Trophoblast cell (in vitro differentiated cells and primary cell): ENCODE measurements around the gene RASA3.
A peak's percentile ranks its signal among the peaks of the same experiment; 100 is the strongest.
"Not testable (repeated sequence)": the region's sequence is repeated elsewhere in the genome, so short reads cannot be mapped to it uniquely, and the experiment has no call there.

Source experiments
- DNase-seq, 2 donors: peaks; one replicate each; pipeline ENCODE4 v3.0.0-alpha.2; 2016
- H2AFZ ChIP-seq: 2 replicates; pipeline ENCODE4 v1.6.1; 2013; ENCODE audit warnings: low read length, moderate library complexity, mild to moderate bottlenecking; ENCODE audit not compliant: insufficient read depth, poor library complexity
- H2AK5ac ChIP-seq: 2 replicates; pipeline ENCODE4 v1.6.1; 2013; ENCODE audit warnings: mild to moderate bottlenecking, low read length
- H2BK120ac ChIP-seq: 2 replicates; pipeline ENCODE4 v1.6.1; 2013; ENCODE audit warnings: low read length, mild to moderate bottlenecking, moderate library complexity; ENCODE audit not compliant: insufficient read depth, poor library complexity
- H2BK12ac ChIP-seq: 2 replicates; pipeline ENCODE4 v1.6.1; 2013; ENCODE audit warnings: mild to moderate bottlenecking, low read length, moderate library complexity
- H2BK5ac ChIP-seq: 2 replicates; pipeline ENCODE4 v1.6.1; 2013; ENCODE audit warnings: low read length, low read depth, moderate library complexity, mild to moderate bottlenecking; ENCODE audit not compliant: poor library complexity
- H3K14ac ChIP-seq: 2 replicates; pipeline ENCODE4 v1.6.1; 2013; ENCODE audit warnings: mild to moderate bottlenecking, low read length
- H3K18ac ChIP-seq: 2 replicates; pipeline ENCODE4 v1.6.1; 2013; ENCODE audit warnings: mild to moderate bottlenecking, low read length
- H3K23ac ChIP-seq: 2 replicates; pipeline ENCODE4 v1.6.1; 2013; ENCODE audit warnings: low read length
- H3K27ac ChIP-seq: 2 replicates; pipeline ENCODE4 v1.5.1; 2013; ENCODE audit warnings: low read depth, mild to moderate bottlenecking, inconsistent platforms, low read length, moderate library complexity
- H3K27me3 ChIP-seq: 2 replicates; pipeline ENCODE4 v1.6.1; 2013; ENCODE audit warnings: inconsistent platforms, mild to moderate bottlenecking, low read length, moderate library complexity; ENCODE audit not compliant: insufficient read depth
- H3K36me3 ChIP-seq, 2 experiments: 1 replicate in 1 of 2; 2 replicates in 1 of 2; pipeline ENCODE4 v1.6.1; 2013; ENCODE audit warnings: low read length in 2 of 2, mild to moderate bottlenecking in 2 of 2, moderate library complexity in 1 of 2; ENCODE audit not compliant: insufficient read depth in 2 of 2, control insufficient read depth in 1 of 2
- H3K4ac ChIP-seq: 2 replicates; pipeline ENCODE4 v1.6.1; 2013; ENCODE audit warnings: low read depth, mild to moderate bottlenecking, low read length, moderate library complexity
- H3K4me1 ChIP-seq, 2 experiments: 1 replicate in 1 of 2; 2 replicates in 1 of 2; pipeline ENCODE4 v1.6.1; 2013; ENCODE audit warnings: low read length in 2 of 2, mild to moderate bottlenecking in 2 of 2, moderate library complexity in 1 of 2; ENCODE audit not compliant: insufficient read depth in 2 of 2, control insufficient read depth in 1 of 2
- H3K4me2 ChIP-seq: 2 replicates; pipeline ENCODE4 v1.6.1; 2013; ENCODE audit warnings: inconsistent platforms, mild to moderate bottlenecking, low read length, moderate library complexity
- H3K4me3 ChIP-seq: 2 replicates; pipeline ENCODE4 v1.5.1; 2013; ENCODE audit warnings: mild to moderate bottlenecking, low read depth, low read length, inconsistent platforms
- H3K79me1 ChIP-seq: one replicate; pipeline ENCODE4 v1.6.1; 2013; ENCODE audit warnings: low read length
- H3K79me2 ChIP-seq: 2 replicates; pipeline ENCODE4 v1.6.1; 2013; ENCODE audit warnings: low read length, mild to moderate bottlenecking; ENCODE audit not compliant: control insufficient read depth, insufficient read depth, poor library complexity
- H3K9ac ChIP-seq: 2 replicates; pipeline ENCODE4 v1.6.1; 2013; ENCODE audit warnings: mild to moderate bottlenecking, low read length
- H3K9me3 ChIP-seq: 2 replicates; pipeline ENCODE4 v1.6.1; 2013; ENCODE audit warnings: low read depth, mild to moderate bottlenecking, control low read depth, inconsistent platforms, low read length; ENCODE audit not compliant: insufficient read depth
- H4K12ac ChIP-seq: 2 replicates; pipeline ENCODE4 v1.6.1; 2013; ENCODE audit warnings: low read depth, mild to moderate bottlenecking, low read length, moderate library complexity
- H4K8ac ChIP-seq: 2 replicates; pipeline ENCODE4 v1.6.1; 2013; ENCODE audit warnings: low read depth, mild to moderate bottlenecking, low read length, moderate library complexity
- H4K91ac ChIP-seq: one replicate; pipeline ENCODE4 v1.6.1; 2013; ENCODE audit warnings: low read depth, mild to moderate bottlenecking, low read length, moderate library complexity
- WGBS: extraction: QIAGEN DNeasy Blood & Tissue Kit; methylation state at CpG from one replicate; pipeline ENCODE4 v1.1.7; 2013; ENCODE audit warnings: missing lambda C conversion rate; ENCODE audit not compliant: insufficient read length, insufficient coverage; ENCODE audit errors: extremely low coverage; 5-methylcytosine and 5-hydroxymethylcytosine counted together

RASA3 gene

GRCh38 chr13:114118086-114118485, 14.3 kb downstream of the RASA3 start:
- Histone ChIP-seq H3K27ac (peak overlapping the region; percentile 40), H3K23ac (no peak overlapping the region), H4K8ac (no peak overlapping the region), H3K79me2 (peaks cover 2% of the 10 kb centered on the region), H3K4me1 (peaks cover 23 to 37% of the 10 kb centered on the region in 2 experiments), H3K14ac (no peak overlapping the region), H3K27me3 (no peaks in the 10 kb centered on the region), H2BK12ac (no peak overlapping the region), H2AK5ac (no peak overlapping the region), H4K12ac (no peak overlapping the region), H2AFZ (no peak overlapping the region), H2BK5ac (no peak overlapping the region), H3K4ac (no peak overlapping the region), H3K4me2 (no peak overlapping the region), H3K9ac (no peak overlapping the region), H4K91ac (peak overlapping the region; percentile 33), H3K79me1 (peaks cover 12% of the 10 kb centered on the region), H3K4me3 (no peak overlapping the region), H3K18ac (no peak overlapping the region), H3K36me3 (peaks cover 3 to 10% of the 10 kb centered on the region in 2 experiments), H3K9me3 (peaks cover 6% of the 10 kb centered on the region), H2BK120ac (no peak overlapping the region)
- no peak for DNase-seq
- no CpG with 5 or more reads among the region's 6 CpGs for WGBS

- H2AFZ ChIP-seq, H3K4me2 ChIP-seq, H3K14ac ChIP-seq, H4K12ac ChIP-seq, DNase-seq, H3K27me3 ChIP-seq, H3K23ac ChIP-seq, H2BK5ac ChIP-seq, H3K4ac ChIP-seq, H4K91ac ChIP-seq, H3K9me3 ChIP-seq, H4K8ac ChIP-seq, H2BK120ac ChIP-seq, H3K18ac ChIP-seq, H3K9ac ChIP-seq, H3K79me2 ChIP-seq, H3K27ac ChIP-seq, H2BK12ac ChIP-seq, H2AK5ac ChIP-seq: not testable (repeated sequence)
- Histone ChIP-seq H3K4me3 (peak overlapping the region; percentile 10), H3K4me1 (peaks cover 26 to 40% of the 10 kb centered on the region in 2 experiments), H3K79me1 (peaks cover 15% of the 10 kb centered on the region), H3K36me3 (peaks cover 3 to 10% of the 10 kb centered on the region in 2 experiments)
- whole genome bisulfite sequencing = no CpG with 5 or more reads among the region's 20 CpGs
Observed at GRCh38 chr13:114117341-114117874, 15.0 kb downstream of the RASA3 start.

- Histone ChIP-seq H3K4ac (no peak overlapping the region), H2BK12ac (no peak overlapping the region), H3K4me2 (no peak overlapping the region), H3K9ac (no peak overlapping the region), H3K14ac (no peak overlapping the region), H3K27me3 (no peaks in the 10 kb centered on the region), H3K27ac (no peak overlapping the region), H2AK5ac (no peak overlapping the region), H4K12ac (no peak overlapping the region), H4K91ac (no peak overlapping the region), H3K79me2 (no peaks in the 10 kb centered on the region), H2BK120ac (no peak overlapping the region), H3K18ac (no peak overlapping the region), H2BK5ac (no peak overlapping the region), H3K4me1 (peaks cover 26 to 40% of the 10 kb centered on the region in 2 experiments), H3K79me1 (peaks cover 15% of the 10 kb centered on the region), H2AFZ (no peak overlapping the region), H3K4me3 (peak overlapping the region; percentile 62), H4K8ac (no peak overlapping the region), H3K36me3 (peaks cover 3 to 10% of the 10 kb centered on the region in 2 experiments), H3K9me3 (peaks cover 6% of the 10 kb centered on the region), H3K23ac (no peak overlapping the region)
- no CpG with 5 or more reads among the region's 17 CpGs for WGBS
- no peak for DNase-seq
Observed at GRCh38 chr13:114116734-114117133, 15.7 kb downstream of the RASA3 start.

DNA sequence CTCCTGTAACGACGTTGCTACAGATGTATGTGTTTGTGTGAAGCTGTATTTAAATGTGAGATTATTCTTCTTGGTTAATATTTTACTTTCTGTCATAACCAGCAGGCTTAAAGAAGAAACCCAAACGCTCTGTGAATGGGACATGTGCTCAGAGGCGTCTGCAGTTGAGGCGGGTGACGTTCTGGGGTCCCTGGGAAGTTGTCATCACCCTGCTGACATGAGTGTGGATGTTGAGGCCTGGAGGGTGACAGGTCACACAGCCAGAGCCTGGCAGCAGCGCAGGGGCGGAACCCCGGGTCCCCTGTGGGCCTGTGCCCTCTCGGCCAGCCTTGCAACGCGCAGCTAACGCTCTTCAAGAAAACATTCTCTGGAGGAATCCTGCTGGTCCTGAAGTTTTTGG, 16.6 kb downstream of the RASA3 start:
- no peak overlapping the region for H4K12ac ChIP-seq
- H3K9me3 ChIP-seq = peaks cover 6% of the 10 kb centered on the region
- no peak overlapping the region for H2AFZ ChIP-seq
- H3K4ac ChIP-seq = no peak overlapping the region
- H3K4me1 ChIP-seq = peaks cover 24 to 35% of the 10 kb centered on the region in 2 experiments
- H3K4me2 ChIP-seq = no peak overlapping the region
- H3K27me3 ChIP-seq = no peaks in the 10 kb centered on the region
- peaks cover 15% of the 10 kb centered on the region for H3K79me1 ChIP-seq
- no peak overlapping the region for H2BK12ac ChIP-seq
- peak overlapping the region; percentile 10 for H3K18ac ChIP-seq
- DNase-seq = no peak
- H3K23ac ChIP-seq = no peak overlapping the region
- H4K8ac ChIP-seq = no peak overlapping the region
- H3K9ac ChIP-seq = no peak overlapping the region
- H3K79me2 ChIP-seq = no peaks in the 10 kb centered on the region
- H2AK5ac ChIP-seq = no peak overlapping the region
- H3K27ac ChIP-seq = no peak overlapping the region
- peaks cover 3 to 10% of the 10 kb centered on the region in 2 experiments for H3K36me3 ChIP-seq
- no peak overlapping the region for H2BK120ac ChIP-seq
- H3K14ac ChIP-seq = no peak overlapping the region
- H4K91ac ChIP-seq = peak overlapping the region; percentile 11
- WGBS = no CpG with 5 or more reads among the region's 13 CpGs
- H3K4me3 ChIP-seq = no peak overlapping the region
- H2BK5ac ChIP-seq = no peak overlapping the region
